A172 (cell line): ENCODE results near the gene NR6A1. TPM values are rescaled to one million over a fixed set of nuclear protein-coding genes. Genes with fewer than 3 reads are reported as not detected.

Experiments used
- DNase-seq: peaks from one replicate; pipeline ENCODE4 v3.0.0-alpha.2; 2015; ENCODE audit warnings: low spot score
- total RNA-seq: library from RNA; depleted of rRNA; stranded (reverse); fragments of >200 nt; shearing (Covaris generic); gene quantifications from 2 replicates; pipeline ENCODE4 v1.2.3, GENCODE V29; 2014

The NR6A1 gene
- total RNA-seq, 1 experiment from 2014 or later, result 0.28 TPM

- no peak for DNase-seq
Measured at GRCh38 chr9:124505006-124505900, 265.9 kb downstream of the NR6A1 start.

- DNase-seq, result no peak
Measured at GRCh38 chr9:124504530-124505005, 266.5 kb downstream of the NR6A1 start.

GRCh38 chr9:124503713-124504529 is 267.2 kb downstream of the NR6A1 start:
- no peak for DNase-seq

- no peak for DNase-seq
Measured at GRCh38 chr9:124502711-124503702, 268.1 kb downstream of the NR6A1 start.

DNA sequence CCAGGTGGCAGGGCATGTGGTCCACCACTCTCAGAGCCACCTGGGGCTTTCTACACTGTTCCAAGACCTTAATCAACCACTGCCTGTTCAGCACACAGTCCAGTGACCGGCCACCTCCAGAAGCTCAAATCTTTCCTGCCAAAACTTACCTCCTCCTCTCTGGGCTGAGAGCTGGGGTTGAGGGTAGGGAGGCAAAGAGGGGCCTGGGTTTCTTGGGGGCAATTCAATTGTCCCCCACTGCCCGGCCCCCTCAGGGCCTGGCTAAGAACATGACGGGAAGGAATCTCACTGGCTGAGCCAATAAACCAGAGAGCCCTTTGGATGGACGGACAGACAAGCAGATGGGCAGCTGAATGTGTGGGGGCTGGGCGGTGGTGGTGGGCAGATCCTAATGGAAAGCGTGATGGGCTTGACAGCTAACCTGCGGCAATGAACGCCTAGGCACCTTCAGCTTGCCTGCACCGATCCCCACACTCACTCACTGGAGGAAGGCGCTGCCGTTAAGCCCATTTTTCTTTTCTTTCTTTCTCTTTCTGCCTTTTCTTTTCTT is 269.3 kb downstream of the NR6A1 start:
- DNase-seq, result no peak

DNA sequence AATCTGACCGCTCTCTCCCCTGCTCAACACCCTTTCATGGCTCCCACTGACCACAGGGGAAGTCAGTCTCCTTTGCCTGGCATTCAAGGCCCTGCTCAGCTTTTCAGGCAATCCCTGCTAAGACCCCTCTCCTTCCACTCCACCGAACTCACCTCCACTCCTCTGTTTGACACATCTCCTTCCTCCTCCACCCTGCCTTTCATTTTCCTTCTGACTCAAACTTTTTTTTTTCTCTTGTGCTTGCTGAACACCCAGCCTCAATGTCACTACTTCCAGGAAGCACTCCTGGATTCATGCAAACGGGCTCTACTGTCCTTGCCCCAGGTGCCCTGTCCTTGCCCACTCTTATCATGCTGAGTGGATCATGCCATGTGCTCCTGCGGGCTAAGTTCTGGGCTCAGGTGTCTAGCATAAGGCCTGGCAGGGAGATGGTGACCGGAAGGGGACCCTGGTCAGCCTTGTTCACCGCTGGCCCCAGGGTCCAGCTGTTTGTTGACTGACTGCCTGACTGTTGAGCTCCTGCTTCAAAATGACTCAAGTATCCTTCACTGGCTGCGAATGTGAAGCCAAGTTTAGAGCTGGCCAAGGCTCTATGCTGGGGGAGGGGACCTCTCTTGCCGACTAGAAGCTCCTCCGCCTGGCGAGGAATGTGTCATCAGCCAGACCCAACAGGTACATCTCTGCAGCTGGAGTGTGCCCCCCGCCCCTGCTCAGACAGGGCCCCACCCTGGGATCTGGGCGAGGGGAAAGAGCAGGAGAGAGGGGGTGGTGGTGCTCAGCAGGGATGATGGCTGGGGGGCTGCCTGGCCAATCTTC is 270.1 kb downstream of the NR6A1 start:
- DNase-seq, result no peak

DNA sequence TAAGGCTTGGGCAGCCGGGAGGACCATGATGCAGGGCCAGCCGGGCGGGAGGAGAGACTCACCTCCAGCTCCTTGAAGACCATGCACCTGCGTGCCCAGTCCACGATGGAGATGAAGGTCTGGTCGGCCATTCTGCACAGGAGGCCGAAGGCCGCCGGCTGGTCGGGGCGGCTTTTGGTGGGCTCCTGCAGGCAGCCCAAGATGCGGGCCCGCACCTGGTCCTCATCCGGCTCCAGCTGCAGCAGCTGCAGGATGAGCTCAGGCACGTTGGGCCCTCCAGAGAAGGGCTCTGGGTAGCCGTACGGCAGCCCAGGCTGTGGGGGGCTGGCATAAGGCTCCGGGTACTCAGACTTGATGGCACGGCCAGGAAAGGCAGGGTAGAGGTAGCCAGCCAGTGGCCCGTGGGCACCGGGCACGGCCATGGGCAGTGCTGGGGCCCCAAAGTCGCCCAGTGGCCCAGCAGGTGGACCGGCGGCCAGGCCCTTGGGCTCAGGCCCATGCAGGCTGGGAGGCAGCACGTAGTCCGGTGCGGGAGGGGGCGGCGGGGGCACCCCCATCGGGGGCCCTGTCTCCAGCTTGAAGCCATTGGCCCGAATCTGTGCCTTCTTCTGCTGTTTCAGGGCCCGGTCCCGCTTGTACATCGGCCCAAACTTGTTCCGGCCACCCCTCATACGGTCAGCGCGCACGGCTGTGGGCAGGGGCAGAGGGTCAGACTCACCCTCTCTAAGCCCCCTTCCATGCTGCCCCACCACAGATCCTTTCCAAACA is 270.9 kb downstream of the NR6A1 start:
- no peak for DNase-seq

DNA sequence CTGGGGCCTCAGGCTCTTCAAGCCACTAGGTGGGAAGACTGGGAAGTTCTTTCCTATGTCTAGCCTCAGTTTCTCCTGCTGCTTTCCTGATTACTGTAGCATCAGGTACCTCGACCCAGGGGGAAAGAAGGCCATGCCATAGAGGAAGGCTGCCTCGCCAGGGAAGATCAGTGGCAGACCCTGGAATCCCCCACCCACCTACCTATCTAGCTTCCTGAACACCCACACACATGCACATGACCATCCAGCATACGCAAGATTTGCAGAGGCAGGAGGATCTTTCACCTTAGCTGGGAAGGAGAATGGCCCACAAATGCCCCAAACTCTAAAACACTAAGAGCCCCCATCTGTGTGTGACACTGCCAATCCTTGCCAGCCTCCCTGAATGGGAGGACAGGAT is 271.9 kb downstream of the NR6A1 start:
- DNase-seq, result no peak

DNA sequence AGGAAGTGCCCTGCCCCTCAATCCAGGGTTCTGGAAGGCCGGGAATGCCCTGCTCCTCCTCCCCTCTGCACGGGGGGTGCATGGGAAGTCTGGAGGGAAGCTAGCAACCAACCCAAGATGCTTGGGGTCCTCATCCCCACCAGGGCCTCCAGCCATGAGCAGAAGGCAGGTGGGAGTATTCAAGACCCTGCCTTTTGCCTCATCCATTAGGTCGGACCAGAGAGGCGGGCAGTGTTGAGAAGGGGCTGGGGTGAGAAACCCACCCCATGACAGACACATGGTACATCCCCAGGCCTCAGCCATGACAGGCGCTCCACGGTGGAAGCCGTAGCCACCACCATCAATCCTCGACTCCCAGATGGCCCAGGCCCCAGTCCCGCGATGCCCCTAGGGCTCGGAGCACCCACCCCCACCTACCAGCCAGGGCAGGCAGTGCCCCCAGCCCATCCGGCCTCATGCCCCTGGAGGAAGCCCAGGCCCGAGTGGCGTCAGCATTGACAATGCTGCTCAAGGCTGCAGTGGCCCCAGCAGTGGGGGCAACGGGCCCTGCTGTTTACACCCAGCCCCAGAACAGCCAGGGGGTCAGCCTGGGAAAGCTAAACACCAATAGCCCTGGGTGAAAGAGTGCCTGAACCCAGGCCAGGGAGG is 272.5 kb downstream of the NR6A1 start:
- DNase-seq, result no peak

- no peak for DNase-seq
Measured at GRCh38 chr9:124498040-124498439, 273.1 kb downstream of the NR6A1 start.

DNA sequence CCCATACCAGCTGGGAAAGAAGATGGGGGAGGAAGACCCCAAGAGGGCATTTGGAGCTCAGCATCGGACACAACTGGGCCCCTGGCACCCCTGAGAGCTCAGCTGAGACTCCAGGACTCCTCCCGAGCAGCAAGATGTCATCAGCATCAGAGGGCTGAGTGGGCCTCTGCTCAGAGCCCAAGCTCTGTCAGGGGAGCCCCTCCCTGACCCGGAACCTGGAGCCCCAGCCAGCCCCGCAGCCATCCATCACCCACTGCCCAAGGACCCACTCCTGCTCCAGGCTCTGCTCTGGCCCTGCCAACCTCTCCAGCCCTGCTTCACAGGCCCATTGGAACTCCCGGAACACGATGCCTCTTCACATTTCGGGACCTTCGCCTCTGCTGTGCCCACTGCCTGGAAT is 273.7 kb downstream of the NR6A1 start:
- no peak for DNase-seq

GRCh38 chr9:124496463-124496862 is 274.6 kb downstream of the NR6A1 start:
- DNase-seq, result no peak

GRCh38 chr9:124496075-124496449 is 275.0 kb downstream of the NR6A1 start:
- DNase-seq, result no peak

- no peak for DNase-seq
Measured at GRCh38 chr9:124495126-124496074, 275.7 kb downstream of the NR6A1 start.

DNA sequence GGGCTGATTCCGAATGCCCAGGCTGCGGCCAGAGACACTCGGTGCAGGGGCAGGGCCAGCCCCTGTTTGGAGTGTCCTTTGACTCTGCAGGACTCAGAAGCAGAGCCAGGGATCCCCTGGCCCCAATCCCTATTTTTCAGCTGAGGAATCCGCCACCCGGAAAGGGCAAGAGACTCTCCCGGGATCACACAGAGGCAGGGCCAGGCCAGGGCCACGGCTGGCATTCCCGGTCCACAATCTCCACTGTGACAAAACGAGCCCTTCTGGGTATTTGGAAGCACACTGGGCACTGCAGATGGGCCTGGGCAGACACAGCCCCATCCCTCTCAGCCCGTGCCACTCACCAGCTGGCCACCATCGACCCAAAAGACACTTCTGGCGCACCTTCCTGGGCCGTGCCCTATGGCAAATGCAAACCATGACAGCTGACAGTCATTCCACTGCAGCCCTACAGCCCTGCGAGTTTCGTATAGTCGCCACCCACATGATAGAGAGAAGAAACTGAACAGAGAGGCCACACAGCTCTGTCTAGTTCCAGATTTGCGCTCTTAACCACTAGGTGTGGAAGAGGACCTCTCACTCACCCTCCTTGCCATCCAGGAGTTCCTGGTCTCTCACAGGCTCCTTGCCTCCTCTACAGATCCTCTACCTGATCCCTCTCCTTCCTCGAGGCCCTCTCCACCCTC is 277.2 kb downstream of the NR6A1 start:
- DNase-seq, result no peak

- no peak for DNase-seq
Measured at GRCh38 chr9:124493218-124493617, 277.9 kb downstream of the NR6A1 start.

- DNase-seq, result no peak
Measured at GRCh38 chr9:124492818-124493217, 278.3 kb downstream of the NR6A1 start.
